ENCODE measurements around the gene TMEM255B. TPM values are rescaled to one million over a fixed set of nuclear protein-coding genes. Genes with fewer than 3 reads are reported as not detected.

TMEM255B gene
- total RNA-seq, 1 donor from 2014 or later, result 0.26 TPM

DNA sequence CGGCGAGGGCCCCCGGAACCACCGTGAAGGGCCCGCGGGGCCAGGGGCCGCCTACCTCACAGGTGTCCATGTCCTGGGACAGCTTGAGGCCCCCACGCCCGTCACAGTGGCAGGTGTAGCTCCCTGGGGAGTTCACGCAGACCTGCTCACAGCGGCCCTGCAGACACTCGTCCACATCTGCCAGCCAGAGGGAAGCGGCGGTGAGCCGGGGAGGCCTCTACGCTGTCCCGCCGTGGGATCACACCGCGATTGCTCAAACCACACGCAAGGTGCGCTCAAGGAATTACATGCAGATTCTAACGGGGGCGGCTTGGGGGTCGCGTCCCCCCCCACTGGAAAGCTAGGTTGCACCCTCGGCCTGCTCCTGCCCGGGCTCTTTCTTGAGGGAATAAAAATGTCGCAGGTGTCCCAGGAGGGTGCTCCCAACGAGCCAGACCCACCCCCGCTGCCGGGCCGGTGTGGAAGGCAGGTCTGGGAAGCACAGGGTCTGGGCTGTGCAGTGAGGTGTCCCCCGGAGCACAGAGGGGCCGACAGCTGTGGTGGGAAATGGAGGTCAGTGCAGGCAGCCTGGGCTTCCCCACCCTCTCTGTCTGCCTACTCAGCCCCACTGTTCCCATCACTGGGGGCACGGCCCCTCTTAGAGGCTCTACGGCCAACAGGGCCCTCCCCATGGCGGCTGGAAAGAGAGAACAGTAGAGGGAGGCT lies 75.6 kb downstream of the TMEM255B start:
- peaks cover 15% of the 10 kb centered on the region for H3K4me1 ChIP-seq
- Mint-ChIP-seq H3K27ac (peak overlapping the region; percentile 72), H3K4me3 (peak overlapping the region; percentile 53), H3K9me3 (no peaks in the 10 kb centered on the region), H3K4me1 (peaks cover 18% of the 10 kb centered on the region), H3K27me3 (ENCODE audit: insufficient read depth, low read depth) (peaks cover 6% of the 10 kb centered on the region), H3K36me3 (no peaks in the 10 kb centered on the region)
- no peak for DNase-seq (ENCODE audit: low spot score)
- H3K9ac ChIP-seq, result no peak overlapping the region
- no peak for TF ChIP-seq EZH2 (IDR thresholded peaks at IDR 0.05)
- TF ChIP-seq EZH2phosphoT487 (IDR thresholded peaks at IDR 0.05), result no peak
- TF ChIP-seq, protein P1, sequence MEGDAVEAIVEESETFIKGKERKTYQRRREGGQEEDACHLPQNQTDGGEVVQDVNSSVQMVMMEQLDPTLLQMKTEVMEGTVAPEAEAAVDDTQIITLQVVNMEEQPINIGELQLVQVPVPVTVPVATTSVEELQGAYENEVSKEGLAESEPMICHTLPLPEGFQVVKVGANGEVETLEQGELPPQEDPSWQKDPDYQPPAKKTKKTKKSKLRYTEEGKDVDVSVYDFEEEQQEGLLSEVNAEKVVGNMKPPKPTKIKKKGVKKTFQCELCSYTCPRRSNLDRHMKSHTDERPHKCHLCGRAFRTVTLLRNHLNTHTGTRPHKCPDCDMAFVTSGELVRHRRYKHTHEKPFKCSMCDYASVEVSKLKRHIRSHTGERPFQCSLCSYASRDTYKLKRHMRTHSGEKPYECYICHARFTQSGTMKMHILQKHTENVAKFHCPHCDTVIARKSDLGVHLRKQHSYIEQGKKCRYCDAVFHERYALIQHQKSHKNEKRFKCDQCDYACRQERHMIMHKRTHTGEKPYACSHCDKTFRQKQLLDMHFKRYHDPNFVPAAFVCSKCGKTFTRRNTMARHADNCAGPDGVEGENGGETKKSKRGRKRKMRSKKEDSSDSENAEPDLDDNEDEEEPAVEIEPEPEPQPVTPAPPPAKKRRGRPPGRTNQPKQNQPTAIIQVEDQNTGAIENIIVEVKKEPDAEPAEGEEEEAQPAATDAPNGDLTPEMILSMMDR (IDR thresholded peaks at IDR 0.05), result no peak
- no peaks in the 10 kb centered on the region for H3K27me3 ChIP-seq
- no peak overlapping the region for H3K27ac ChIP-seq
- H3K4me3 ChIP-seq, result no peak overlapping the region
- H3K4me2 ChIP-seq, result no peak overlapping the region
- H4K20me1 ChIP-seq (ENCODE audit: low read depth), result no peaks in the 10 kb centered on the region
- no peaks in the 10 kb centered on the region for H3K79me2 ChIP-seq (ENCODE audit: low read depth)
- H2AFZ ChIP-seq (replicated peaks), result no peak overlapping the region
- no peaks in the 10 kb centered on the region for H3F3A ChIP-seq (ENCODE audit: low read depth)
- no peaks in the 10 kb centered on the region for H3K36me3 ChIP-seq
- H3K9me3 ChIP-seq (ENCODE audit: low read depth), result no peaks in the 10 kb centered on the region

DNA sequence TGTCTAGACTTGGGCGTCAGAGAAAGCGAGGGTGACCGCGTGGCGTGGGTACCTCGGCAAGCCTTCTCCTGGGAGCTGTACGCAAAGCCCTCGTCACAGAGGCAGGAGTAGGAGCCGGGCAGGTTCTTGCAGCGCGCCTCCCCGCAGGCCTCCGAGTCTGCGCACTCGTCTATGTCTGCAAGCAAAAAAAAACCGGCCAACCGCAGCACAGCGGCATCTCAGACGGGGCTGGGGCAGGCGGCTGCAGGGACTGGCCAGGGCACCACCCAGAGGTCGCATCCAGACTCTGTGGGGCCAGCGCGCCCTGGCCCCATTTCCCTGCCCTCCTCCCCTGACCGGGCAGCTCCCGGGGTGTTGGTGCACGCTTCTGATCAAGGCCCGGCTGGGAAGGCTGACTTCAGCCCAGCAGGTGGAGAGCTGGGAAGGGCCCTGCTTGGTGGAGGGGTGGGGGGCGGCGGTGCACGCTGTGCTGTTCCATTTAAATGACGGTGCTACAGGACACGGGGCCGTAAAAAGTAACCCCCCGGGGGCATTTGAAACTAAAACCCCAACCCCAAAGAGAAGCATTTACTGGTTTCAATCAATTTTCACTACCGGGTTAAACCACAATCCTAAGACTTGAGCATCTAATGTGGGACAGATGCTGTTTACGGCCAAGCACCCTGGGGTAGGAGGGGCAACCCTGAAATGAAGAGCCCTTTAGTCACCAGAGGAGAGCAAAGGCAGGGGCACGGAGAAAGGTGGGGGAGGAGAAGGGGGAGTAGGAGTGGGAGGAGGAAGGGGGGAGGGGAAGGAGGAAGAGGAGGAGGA lies 76.6 kb downstream of the TMEM255B start:
- Histone ChIP-seq H3K4me1 (peaks cover 15% of the 10 kb centered on the region), H3K27ac (no peak overlapping the region), H3K27me3 (no peaks in the 10 kb centered on the region), H3K4me2 (no peak overlapping the region), H3K9me3 (ENCODE audit: low read depth) (no peaks in the 10 kb centered on the region), H3K36me3 (no peaks in the 10 kb centered on the region), H3F3A (ENCODE audit: low read depth) (no peaks in the 10 kb centered on the region), H2AFZ (replicated peaks) (no peak overlapping the region), H3K4me3 (no peak overlapping the region), H4K20me1 (ENCODE audit: low read depth) (no peaks in the 10 kb centered on the region), H3K79me2 (ENCODE audit: low read depth) (no peaks in the 10 kb centered on the region), H3K9ac (no peak overlapping the region)
- Mint-ChIP-seq H3K27ac (no peak overlapping the region), H3K4me1 (peaks cover 18% of the 10 kb centered on the region), H3K4me3 (no peak overlapping the region), H3K36me3 (no peaks in the 10 kb centered on the region), H3K9me3 (no peaks in the 10 kb centered on the region), H3K27me3 (ENCODE audit: insufficient read depth, low read depth) (peaks cover 6% of the 10 kb centered on the region)
- TF ChIP-seq, protein P1 (IDR thresholded peaks at IDR 0.05), result no peak
- no peak for TF ChIP-seq EZH2phosphoT487 (IDR thresholded peaks at IDR 0.05)
- DNase-seq (ENCODE audit: low spot score), result no peak

GRCh38 chr13:113836768-113837559 lies 77.9 kb downstream of the TMEM255B start:
- DNase-seq (ENCODE audit: low spot score), result no peak
- Histone ChIP-seq H3K9me3 (ENCODE audit: low read depth) (no peaks in the 10 kb centered on the region), H3K4me1 (peaks cover 15% of the 10 kb centered on the region), H3K4me3 (no peak overlapping the region), H2AFZ (replicated peaks) (no peak overlapping the region), H3K79me2 (ENCODE audit: low read depth) (no peaks in the 10 kb centered on the region), H3F3A (ENCODE audit: low read depth) (no peaks in the 10 kb centered on the region), H3K27ac (peak overlapping the region; percentile 2), H3K9ac (no peak overlapping the region), H3K4me2 (no peak overlapping the region), H3K36me3 (no peaks in the 10 kb centered on the region), H3K27me3 (no peaks in the 10 kb centered on the region), H4K20me1 (ENCODE audit: low read depth) (no peaks in the 10 kb centered on the region)
- H3K9me3 Mint-ChIP-seq, result no peaks in the 10 kb centered on the region
- H3K27me3 Mint-ChIP-seq (ENCODE audit: insufficient read depth, low read depth), result peaks cover 6% of the 10 kb centered on the region
- peak overlapping the region; percentile 84 for H3K27ac Mint-ChIP-seq
- no peak for TF ChIP-seq EZH2phosphoT487 (IDR thresholded peaks at IDR 0.05)
- H3K4me3 Mint-ChIP-seq, result no peak overlapping the region
- no peaks in the 10 kb centered on the region for H3K36me3 Mint-ChIP-seq
- peaks cover 18% of the 10 kb centered on the region for H3K4me1 Mint-ChIP-seq

Data from neural progenitor cell (in vitro differentiated cells).